ENCODE results near the gene WDFY2. TPM values are rescaled to one million over a fixed set of nuclear protein-coding genes. Genes with fewer than 3 reads are reported as not detected.

The WDFY2 gene
- total RNA-seq, 1 donor from 2014 or later: 3.9 TPM

- H3K9me3 Mint-ChIP-seq (ENCODE audit: low read depth): no peaks in the 10 kb centered on the region
- DNase-seq (ENCODE audit: low spot score): no peak
- H3K27me3 Mint-ChIP-seq (ENCODE audit: low read depth): no peaks in the 10 kb centered on the region
- H3K4me1 Mint-ChIP-seq (ENCODE audit: low read depth): peaks cover 21% of the 10 kb centered on the region
- no peak for TF ChIP-seq CTCF (IDR thresholded peaks at IDR 0.05)
- H3K36me3 Mint-ChIP-seq (ENCODE audit: low read depth): peaks cover 1% of the 10 kb centered on the region
- no peak overlapping the region for H3K27ac Mint-ChIP-seq (ENCODE audit: unreplicated experiment)
- H3K4me3 Mint-ChIP-seq (ENCODE audit: unreplicated experiment): no peak overlapping the region
Observed at GRCh38 chr13:51728275-51728673, 144.0 kb downstream of the WDFY2 start.

- H3K4me1 Mint-ChIP-seq (ENCODE audit: low read depth): peaks cover 25% of the 10 kb centered on the region
- no peaks in the 10 kb centered on the region for H3K9me3 Mint-ChIP-seq (ENCODE audit: low read depth)
- DNase-seq (ENCODE audit: low spot score): no peak
- no peak for TF ChIP-seq CTCF (IDR thresholded peaks at IDR 0.05)
- peaks cover 1% of the 10 kb centered on the region for H3K36me3 Mint-ChIP-seq (ENCODE audit: low read depth)
- no peak overlapping the region for H3K27ac Mint-ChIP-seq (ENCODE audit: unreplicated experiment)
- no peak overlapping the region for H3K4me3 Mint-ChIP-seq (ENCODE audit: unreplicated experiment)
- no peaks in the 10 kb centered on the region for H3K27me3 Mint-ChIP-seq (ENCODE audit: low read depth)
Observed at GRCh38 chr13:51728972-51729371, 144.7 kb downstream of the WDFY2 start.

- Mint-ChIP-seq H3K4me1 (ENCODE audit: low read depth) (peaks cover 32% of the 10 kb centered on the region), H3K27ac (ENCODE audit: unreplicated experiment) (no peak overlapping the region), H3K27me3 (ENCODE audit: low read depth) (no peaks in the 10 kb centered on the region), H3K4me3 (ENCODE audit: unreplicated experiment) (no peak overlapping the region), H3K36me3 (ENCODE audit: low read depth) (peaks cover 1% of the 10 kb centered on the region), H3K9me3 (ENCODE audit: low read depth) (no peaks in the 10 kb centered on the region)
- no peak for DNase-seq (ENCODE audit: low spot score)
- TF ChIP-seq CTCF (IDR thresholded peaks at IDR 0.05): no peak
Observed at GRCh38 chr13:51729866-51730553, 145.7 kb downstream of the WDFY2 start.

GRCh38 chr13:51730927-51731326 lies 146.7 kb downstream of the WDFY2 start:
- H3K4me1 Mint-ChIP-seq (ENCODE audit: low read depth): peaks cover 36% of the 10 kb centered on the region
- no peaks in the 10 kb centered on the region for H3K9me3 Mint-ChIP-seq (ENCODE audit: low read depth)
- H3K36me3 Mint-ChIP-seq (ENCODE audit: low read depth): peaks cover 1% of the 10 kb centered on the region
- no peak overlapping the region for H3K4me3 Mint-ChIP-seq (ENCODE audit: unreplicated experiment)
- DNase-seq (ENCODE audit: low spot score): no peak
- H3K27ac Mint-ChIP-seq (ENCODE audit: unreplicated experiment): no peak overlapping the region
- no peak for TF ChIP-seq CTCF (IDR thresholded peaks at IDR 0.05)
- H3K27me3 Mint-ChIP-seq (ENCODE audit: low read depth): no peaks in the 10 kb centered on the region

GRCh38 chr13:51731759-51732158 lies 147.5 kb downstream of the WDFY2 start:
- H3K36me3 Mint-ChIP-seq (ENCODE audit: low read depth): peaks cover 1% of the 10 kb centered on the region
- H3K27ac Mint-ChIP-seq (ENCODE audit: unreplicated experiment): peak overlapping the region; percentile 58
- no peaks in the 10 kb centered on the region for H3K27me3 Mint-ChIP-seq (ENCODE audit: low read depth)
- peaks cover 28% of the 10 kb centered on the region for H3K4me1 Mint-ChIP-seq (ENCODE audit: low read depth)
- peak; percentile 91 for TF ChIP-seq CTCF (IDR thresholded peaks at IDR 0.05)
- no peak for DNase-seq (ENCODE audit: low spot score)
- no peaks in the 10 kb centered on the region for H3K9me3 Mint-ChIP-seq (ENCODE audit: low read depth)
- H3K4me3 Mint-ChIP-seq (ENCODE audit: unreplicated experiment): no peak overlapping the region

Measured in chondrocyte (in vitro differentiated cells).